HEK293 (cell line): ENCODE measurements around the gene UCN2.

ENCODE experiments used
- BCL11A ChIP-seq: fragments of 450-650 bp; formaldehyde crosslinking; IDR thresholded peaks from 2 replicates; pipeline ENCODE4 v1.5.1; 2016; ENCODE audit warnings: low read depth, missing biosample characterization, missing genetic modification characterization
- CTCF ChIP-seq: fragments of 450-650 bp; formaldehyde crosslinking; IDR thresholded peaks from 2 replicates; pipeline ENCODE4 v1.5.1; 2016; ENCODE audit warnings: missing biosample characterization, missing genetic modification characterization
- PRDM2 ChIP-seq: fragments of 450-650 bp; formaldehyde crosslinking; IDR thresholded peaks from 2 replicates; pipeline ENCODE4 v1.5.1; 2016; ENCODE audit warnings: missing biosample characterization, missing genetic modification characterization, borderline replicate concordance
- REST ChIP-seq: fragments of 450-650 bp; formaldehyde crosslinking; IDR thresholded peaks from 2 replicates; pipeline ENCODE4 v1.5.1; 2016; ENCODE audit warnings: missing biosample characterization, missing genetic modification characterization
- TSHZ1 ChIP-seq: fragments of 450-650 bp; formaldehyde crosslinking; IDR thresholded peaks from 2 replicates; pipeline ENCODE4 v1.5.1; 2016; ENCODE audit warnings: missing biosample characterization, missing genetic modification characterization, borderline replicate concordance
- ZBTB1 ChIP-seq: fragments of 450-650 bp; formaldehyde crosslinking; IDR thresholded peaks from 2 replicates; pipeline ENCODE4 v1.5.1; 2016; ENCODE audit warnings: missing biosample characterization, missing genetic modification characterization
- ZNF266 ChIP-seq: fragments of 450-650 bp; formaldehyde crosslinking; IDR thresholded peaks from 2 replicates; pipeline ENCODE4 v1.5.1; 2016; ENCODE audit warnings: missing biosample characterization, missing genetic modification characterization, low read depth
- ZNF473 ChIP-seq: fragments of 450-650 bp; formaldehyde crosslinking; IDR thresholded peaks from 2 replicates; pipeline ENCODE4 v1.5.1; 2017; ENCODE audit warnings: missing biosample characterization, missing genetic modification characterization
- ZNF513 ChIP-seq: fragments of 450-650 bp; IDR thresholded peaks from 2 replicates; pipeline ENCODE4 v1.5.1; 2018; ENCODE audit warnings: missing biosample characterization, missing genetic modification characterization
- ZNF600 ChIP-seq: fragments of 450-650 bp; formaldehyde crosslinking; IDR thresholded peaks from 2 replicates; pipeline ENCODE4 v1.5.1; 2016; ENCODE audit warnings: missing biosample characterization, missing genetic modification characterization
- ZNF704 ChIP-seq: fragments of 450-650 bp; formaldehyde crosslinking; IDR thresholded peaks from 2 replicates; pipeline ENCODE4 v1.5.1; 2016; ENCODE audit warnings: missing biosample characterization, missing genetic modification characterization
- ZNF785 ChIP-seq: fragments of 450-650 bp; formaldehyde crosslinking; IDR thresholded peaks from 2 replicates; pipeline ENCODE4 v1.5.1; 2016; ENCODE audit warnings: missing biosample characterization, missing genetic modification characterization

- TF ChIP-seq CTCF (no peak), ZNF600 (no peak), TSHZ1 (tag by site-specific recombination) (no peak), ZNF704 (tag by site-specific recombination) (no peak), BCL11A (tag by site-specific recombination) (no peak), PRDM2 (tag by site-specific recombination) (no peak), ZNF513 (tag by site-specific recombination) (no peak), REST (tag by site-specific recombination) (no peak), ZBTB1 (tag by site-specific recombination) (no peak), ZNF266 (no peak), ZNF473 (tag by site-specific recombination) (no peak), ZNF785 (tag by site-specific recombination) (no peak)
These were observed 21.8 kb upstream of the UCN2 start for GRCh38 chr3:48585411-48585810.
